GM23248 (cell line): ENCODE measurements around the gene CAMTA1.

Experiments used
- EZH2 ChIP-seq: fragments of 200-600 bp; sonication (generic); IDR thresholded peaks from 2 replicates; pipeline ENCODE4 v1.6.1; 2018; ENCODE audit warnings: antibody characterized with exemption, mild to moderate bottlenecking; ENCODE audit not compliant: insufficient read depth, poor library complexity, severe bottlenecking
- EZH2phosphoT487 ChIP-seq: fragments of 200-600 bp; sonication (generic); IDR thresholded peaks from 2 replicates; pipeline ENCODE4 v1.6.1; 2018; ENCODE audit warnings: antibody characterized with exemption, moderate library complexity, mild to moderate bottlenecking, low read depth; ENCODE audit not compliant: insufficient read depth

DNA sequence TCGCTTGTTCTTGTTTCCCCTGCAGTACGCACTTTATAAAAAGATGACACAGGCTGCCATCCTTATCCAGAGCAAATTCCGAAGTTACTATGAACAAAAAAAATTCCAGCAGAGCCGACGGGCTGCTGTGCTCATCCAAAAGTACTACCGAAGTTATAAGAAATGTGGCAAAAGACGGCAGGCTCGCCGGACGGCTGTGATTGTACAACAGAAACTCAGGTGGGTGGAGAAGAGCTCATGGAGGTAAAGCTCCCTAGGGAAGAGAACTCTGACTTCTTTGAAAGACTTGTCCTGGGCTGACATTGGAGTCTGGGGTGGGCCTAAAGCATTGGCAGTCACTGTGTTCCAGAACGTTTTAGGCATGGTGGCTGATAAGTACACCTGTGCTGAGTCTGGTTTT is 965.9 kb downstream of the CAMTA1 start:
- TF ChIP-seq EZH2, result no peak
- no peak for TF ChIP-seq EZH2phosphoT487
